ENCODE results near the gene CCDC158.
A peak's percentile ranks its signal among the peaks of the same experiment; 100 is the strongest.

The CCDC158 gene

GRCh38 chr4:76306882-76307659 is 113.9 kb downstream of the CCDC158 start:
- peak; percentile 65 for DNase-seq
- H3K27me3 Mint-ChIP-seq (ENCODE audit: low read depth, poor library complexity), result peaks cover 26% of the 10 kb centered on the region
- peak; percentile 13 for TF ChIP-seq CTCF (IDR thresholded peaks at IDR 0.05)
- H3K36me3 Mint-ChIP-seq (ENCODE audit: low read depth), result peaks cover 20% of the 10 kb centered on the region
- no peaks in the 10 kb centered on the region for H3K9me3 Mint-ChIP-seq
- H3K27ac Mint-ChIP-seq, result no peak overlapping the region
- H3K4me3 Mint-ChIP-seq, result peak overlapping the region; percentile 91
- H3K4me1 Mint-ChIP-seq, result peaks cover 32% of the 10 kb centered on the region

GRCh38 chr4:76305971-76306881 is 114.7 kb downstream of the CCDC158 start, which contains the start of gene STBD1:
Gene STBD1, plus strand, starts transcription at chr4:76306733. Its CDS starts 37 bp downstream, at chr4:76306770.
- Mint-ChIP-seq H3K4me1 (peaks cover 33% of the 10 kb centered on the region), H3K27me3 (ENCODE audit: low read depth, poor library complexity) (peaks cover 26% of the 10 kb centered on the region), H3K36me3 (ENCODE audit: low read depth) (peaks cover 20% of the 10 kb centered on the region), H3K4me3 (peak within 1 kb of the TSS; percentile 91), H3K9me3 (no peaks in the 10 kb centered on the region), H3K27ac (no peak within 1 kb of the TSS)
- TF ChIP-seq CTCF (IDR thresholded peaks at IDR 0.05), result no peak
- DNase-seq, result peak; percentile 90

GRCh38 chr4:76305033-76305687 is 115.8 kb downstream of the CCDC158 start:
- H3K4me1 Mint-ChIP-seq, result peaks cover 34% of the 10 kb centered on the region

GRCh38 chr4:76302826-76303438 is 118.0 kb downstream of the CCDC158 start:
- peaks cover 20% of the 10 kb centered on the region for H3K4me1 Mint-ChIP-seq
- no peak overlapping the region for H3K4me3 Mint-ChIP-seq
- no peak overlapping the region for H3K27ac Mint-ChIP-seq
- H3K9me3 Mint-ChIP-seq, result peaks cover 19% of the 10 kb centered on the region
- peaks cover 6% of the 10 kb centered on the region for H3K36me3 Mint-ChIP-seq (ENCODE audit: low read depth)
- no peak for DNase-seq
- TF ChIP-seq CTCF (IDR thresholded peaks at IDR 0.05), result no peak
- peaks cover 29% of the 10 kb centered on the region for H3K27me3 Mint-ChIP-seq (ENCODE audit: low read depth, poor library complexity)

More at GRCh38 chr4:76305033-76305687, 115.8 kb downstream of the CCDC158 start:
- Mint-ChIP-seq H3K9me3 (peaks cover 2% of the 10 kb centered on the region), H3K27me3 (ENCODE audit: low read depth, poor library complexity) (peaks cover 27% of the 10 kb centered on the region), H3K4me3 (peak overlapping the region; percentile 91), H3K36me3 (ENCODE audit: low read depth) (peaks cover 15% of the 10 kb centered on the region), H3K27ac (no peak overlapping the region)
- TF ChIP-seq CTCF (IDR thresholded peaks at IDR 0.05), result no peak
- DNase-seq, result no peak

GRCh38 chr4:76301775-76302162 is 119.2 kb downstream of the CCDC158 start:
- Mint-ChIP-seq H3K4me1 (peaks cover 20% of the 10 kb centered on the region), H3K4me3 (no peak overlapping the region), H3K36me3 (ENCODE audit: low read depth) (peaks cover 6% of the 10 kb centered on the region), H3K27me3 (ENCODE audit: low read depth, poor library complexity) (peaks cover 28% of the 10 kb centered on the region), H3K27ac (no peak overlapping the region), H3K9me3 (peaks cover 31% of the 10 kb centered on the region)
- no peak for TF ChIP-seq CTCF (IDR thresholded peaks at IDR 0.05)
- no peak for DNase-seq
